GM12878 (cell line): Measurements from ENCODE around the gene QSOX2. TPM values are rescaled to one million over a fixed set of nuclear protein-coding genes. Genes with fewer than 3 reads are reported as not detected.

Experiments used
- ATAC-seq: fragments of 200-7000 bp; cut with Tn5 transposase; 3 replicates; pipeline ENCODE4 v1.9.1; 2020; ENCODE audit warnings: mild to moderate bottlenecking, moderate library complexity
- BruUV-seq: library from RNA; stranded (reverse); fragments of 400-500 nt; replicated peaks from 2 replicates; lab custom pipeline; 2021; lab: Mats Ljungman, UMichigan
- CTCF ChIA-PET: fragments of 300-600 bp; sonication (Branson Sonifier 250); formaldehyde crosslinking; extraction: SDS; loops from one replicate; lab custom pipeline; 2021; ENCODE audit warnings: inconsistent platforms; lab: Yijun Ruan, JAX
- POLR2A ChIA-PET: fragments of 350-600 bp; formaldehyde crosslinking; extraction: SDS; loops from one replicate; lab custom pipeline; 2021; ENCODE audit warnings: inconsistent platforms; lab: Charles Lee
- RAD21 ChIA-PET: fragments of 300-600 bp; sonication (Branson Sonifier 250); formaldehyde crosslinking; loops from one replicate; lab custom pipeline; 2023; ENCODE audit warnings: antibody characterized with exemption; ENCODE audit not compliant: unreplicated experiment; lab: Charles Lee
- SMC1A ChIA-PET: fragments of 300-600 bp; sonication (Branson Sonifier 250); formaldehyde crosslinking; loops from one replicate; lab custom pipeline; 2023; ENCODE audit not compliant: unreplicated experiment, uncharacterized antibody; lab: Charles Lee
- DNase-seq: peaks from one replicate; pipeline ENCODE4 v3.0.0-alpha.2; 2011; ENCODE audit warnings: low read depth, low spot score
- FAIRE-seq: peaks from 3 replicates; lab custom pipeline; 2011; peaks lifted over from hg19 to GRCh38; lab: Jason Lieb, UNC
- H2AFZ ChIP-seq: 2 replicates; pipeline ENCODE4 v1.6.0; 2011; ENCODE audit warnings: low read depth, low read length, control low read depth; ENCODE audit not compliant: control insufficient read depth
- H3K27ac ChIP-seq: 2 replicates; pipeline ENCODE4 v1.5.1; 2011; ENCODE audit warnings: control low read depth; ENCODE audit not compliant: control insufficient read depth, insufficient read depth
- H3K27me3 ChIP-seq, 2 experiments: replicated peaks in 1 of 2; 2 replicates each; pipeline versions ENCODE4 v1.6.0 to v1.6.1; 2011; ENCODE audit warnings: low read length in 1 of 2; ENCODE audit not compliant: control insufficient read depth in 2 of 2, insufficient read depth in 2 of 2
- H3K36me3 ChIP-seq, 2 experiments: 2 replicates each; pipeline ENCODE4 v1.5.1; 2011; ENCODE audit warnings: low read length in 1 of 2; ENCODE audit not compliant: control insufficient read depth in 2 of 2, insufficient read depth in 2 of 2
- H3K4me1 ChIP-seq: 2 replicates; pipeline ENCODE4 v1.6.1; 2011; ENCODE audit warnings: mild to moderate bottlenecking, low read length, moderate library complexity, mixed read lengths; ENCODE audit not compliant: control insufficient read depth, insufficient read depth
- H3K4me2 ChIP-seq: 2 replicates; pipeline ENCODE4 v1.6.0; 2011; ENCODE audit warnings: control low read depth; ENCODE audit not compliant: control insufficient read depth, insufficient read depth
- H3K4me3 ChIP-seq: fragments of 200-600 bp; sonication (generic); 2 replicates; pipeline ENCODE4 v1.5.1; 2016
- H3K79me2 ChIP-seq: 2 replicates; pipeline ENCODE4 v1.6.0; 2011; ENCODE audit warnings: low read length; ENCODE audit not compliant: control insufficient read depth, insufficient read depth
- H3K9ac ChIP-seq: 2 replicates; pipeline ENCODE4 v1.8.0; 2011; ENCODE audit warnings: low read length, control low read depth, mixed read lengths; ENCODE audit not compliant: control insufficient read depth, insufficient read depth
- H3K9me3 ChIP-seq: replicated peaks from 3 replicates; pipeline ENCODE4 v1.5.1; 2011; ENCODE audit warnings: mild to moderate bottlenecking, low read length; ENCODE audit not compliant: control insufficient read depth, insufficient read depth
- H4K20me1 ChIP-seq: 2 replicates; pipeline ENCODE4 v1.6.0; 2011; ENCODE audit not compliant: control insufficient read depth, insufficient read depth
- CHD1 ChIP-seq: IDR thresholded peaks from 2 replicates; pipeline ENCODE4 v1.6.1; 2012; ENCODE audit warnings: low read depth, low read length, improper control_type of control experiment
- CREM ChIP-seq: IDR thresholded peaks from 2 replicates; pipeline ENCODE4 v1.6.1; 2014; ENCODE audit warnings: antibody characterized with exemption, low read depth
- ESRRA ChIP-seq: IDR thresholded peaks from 2 replicates; pipeline ENCODE4 v1.6.1; 2012; ENCODE audit warnings: mild to moderate bottlenecking, low read length, improper control_type of control experiment
- FOXK2 ChIP-seq: fragments of 450-650 bp; IDR thresholded peaks from 2 replicates; pipeline ENCODE4 v1.6.1; 2017; ENCODE audit warnings: mild to moderate bottlenecking, moderate library complexity
- NR2F1 ChIP-seq: fragments of 450-650 bp; conservative IDR thresholded peaks from 2 replicates; pipeline ENCODE4 v1.6.1; 2017; ENCODE audit warnings: mild to moderate bottlenecking
- NRF1 ChIP-seq: conservative IDR thresholded peaks from 2 replicates; pipeline ENCODE4 v1.6.1; 2011; ENCODE audit warnings: mild to moderate bottlenecking, low read depth, low read length, improper control_type of control experiment
- SMC3 ChIP-seq: IDR thresholded peaks from 2 replicates; pipeline ENCODE4 v1.6.1; 2011; ENCODE audit warnings: low read length, improper control_type of control experiment, borderline replicate concordance
- SPI1 ChIP-seq: IDR thresholded peaks from 2 replicates; pipeline ENCODE4 v1.6.1; 2011; ENCODE audit warnings: low read depth, mild to moderate bottlenecking, low read length, moderate library complexity, borderline replicate concordance; ENCODE audit not compliant: insufficient read depth
- SUPT20H ChIP-seq: IDR thresholded peaks from 2 replicates; pipeline ENCODE4 v1.6.1; 2011; ENCODE audit warnings: low read depth, mild to moderate bottlenecking, low read length, moderate library complexity, borderline replicate concordance; ENCODE audit not compliant: control insufficient read depth
- WGBS: methylation state at CpG from one replicate; pipeline ENCODE4 v1.1.6; 2016; ENCODE audit warnings: low lambda C conversion rate; ENCODE audit not compliant: insufficient replicate concordance, insufficient coverage; ENCODE audit errors: missing lambda C conversion rate; 5-methylcytosine and 5-hydroxymethylcytosine counted together
- in situ Hi-C: fragments of 300-500 bp; cut with MboI; formaldehyde crosslinking; loops from 9 replicates; pipeline ENCODE4 v1.14.3; 2018; ENCODE audit warnings: mixed read lengths
- intact Hi-C: fragments of 100-400 bp; cut with micrococcal nuclease; formaldehyde crosslinking; loops from one replicate; pipeline ENCODE4 v1.14.2; 2022; ENCODE audit not compliant: unreplicated experiment
- polyA plus RNA-seq, 11 experiments: library from polyadenylated mRNA; depleted of rRNA in 4 of 11; unstranded in 6 of 11; stranded (reverse) in 5 of 11; fragments of >200 nt; fragmentation: Nextera tagmentation in 4 of 11; fragmentation: Illumina TruSeq in 1 of 11; extraction: Ambion mirVana in 4 of 11; extraction: Trizol in 1 of 11; gene quantifications; 1 replicate in 1 of 11; 2 replicates in 10 of 11; pipeline versions ENCODE4 v1.2.1 to v1.2.3, GENCODE V29; 2011 to 2016; ENCODE audit warnings: inconsistent platforms in 2 of 11, missing spikeins in 2 of 11, low read depth in 1 of 11
- total RNA-seq, 4 experiments: library from RNA; depleted of rRNA in 3 of 4; stranded (reverse); fragments of >200 nt in 3 of 4; fragmentation: Illumina TruSeq in 1 of 4; extraction: Trizol in 1 of 4; gene quantifications; 2 replicates each; pipeline versions ENCODE4 v1.2.1 to v1.2.3, GENCODE V29; 2013 to 2021
- TF ChIP-seq, protein P1 (sequence below): IDR thresholded peaks from 2 replicates; pipeline ENCODE4 v1.6.1; 2011; ENCODE audit warnings: borderline replicate concordance, low read depth, mild to moderate bottlenecking, moderate library complexity, low read length; ENCODE audit not compliant: insufficient read depth, poor library complexity, severe bottlenecking

QSOX2 gene
- total and polyA plus RNA-seq, 10 of the 15 experiments (the other 5 are each of a cell fraction or from before 2014, with no cell fraction given) = 0.34 to 16.1 (median 8.2) TPM

DNA sequence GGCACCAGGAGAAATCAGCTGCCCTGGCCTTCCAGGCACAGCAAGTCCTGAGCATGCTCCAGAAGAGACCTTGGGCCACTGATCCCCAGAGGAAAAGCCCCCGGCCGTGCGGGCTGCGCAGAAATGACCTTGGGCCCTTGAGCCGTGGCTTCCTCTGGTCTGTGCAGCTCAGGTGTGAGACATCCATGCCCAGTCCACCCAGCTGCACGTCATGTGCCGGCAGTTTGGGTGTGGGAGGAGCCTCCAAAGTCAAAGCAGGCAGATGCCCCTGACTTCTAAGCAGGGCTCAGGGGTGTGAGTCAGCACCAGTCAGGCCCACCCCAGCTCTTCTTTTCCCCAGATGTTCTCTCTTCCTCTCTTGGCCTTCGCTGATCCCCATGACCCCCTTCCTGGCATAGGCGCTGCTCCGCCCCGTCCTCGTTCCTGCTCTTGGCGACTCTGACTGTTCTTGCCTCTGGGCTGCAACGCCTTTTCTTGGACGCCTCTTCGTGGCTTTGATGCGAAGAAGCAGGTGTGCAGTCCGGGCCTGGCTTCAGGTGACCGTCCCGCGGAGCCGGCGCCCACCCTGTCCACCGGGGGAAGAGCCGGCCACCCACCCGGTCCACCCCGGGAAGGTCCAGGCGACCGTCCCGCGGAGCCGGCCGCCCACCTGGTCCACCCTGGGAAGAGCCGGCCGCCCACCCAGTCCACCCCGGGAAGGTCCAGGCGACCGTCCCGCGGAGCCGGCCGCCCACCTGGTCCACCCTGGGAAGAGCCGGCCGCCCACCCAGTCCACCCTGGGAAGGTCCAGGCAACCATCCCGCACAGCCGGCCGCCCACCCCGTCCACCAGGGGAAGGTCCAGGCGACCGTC lies 5.9 kb upstream of the QSOX2 start:
- H2AFZ ChIP-seq = no peak overlapping the region
- WGBS = 65% methylated on average over 33 of the region's 50 CpGs
- ChIA-PET SMC1A (no interaction called here), POLR2A (no interaction called here)
- no peaks in the 10 kb centered on the region for H4K20me1 ChIP-seq
- FAIRE-seq (no peak), ATAC-seq (no peak), DNase-seq (no peak)
- no peaks in the 10 kb centered on the region for H3K79me2 ChIP-seq
- H3K4me1 ChIP-seq = no peaks in the 10 kb centered on the region
- no peaks in the 10 kb centered on the region for H3K36me3 ChIP-seq
- no peak overlapping the region for H3K4me3 ChIP-seq
- no peak for TF ChIP-seq NR2F1
- TF ChIP-seq FOXK2 = no peak
- no peak for TF ChIP-seq SPI1
- no peak for TF ChIP-seq SMC3
- no peak for TF ChIP-seq CHD1
- TF ChIP-seq ESRRA = no peak
- no peak for TF ChIP-seq CREM
- TF ChIP-seq, protein P1, sequence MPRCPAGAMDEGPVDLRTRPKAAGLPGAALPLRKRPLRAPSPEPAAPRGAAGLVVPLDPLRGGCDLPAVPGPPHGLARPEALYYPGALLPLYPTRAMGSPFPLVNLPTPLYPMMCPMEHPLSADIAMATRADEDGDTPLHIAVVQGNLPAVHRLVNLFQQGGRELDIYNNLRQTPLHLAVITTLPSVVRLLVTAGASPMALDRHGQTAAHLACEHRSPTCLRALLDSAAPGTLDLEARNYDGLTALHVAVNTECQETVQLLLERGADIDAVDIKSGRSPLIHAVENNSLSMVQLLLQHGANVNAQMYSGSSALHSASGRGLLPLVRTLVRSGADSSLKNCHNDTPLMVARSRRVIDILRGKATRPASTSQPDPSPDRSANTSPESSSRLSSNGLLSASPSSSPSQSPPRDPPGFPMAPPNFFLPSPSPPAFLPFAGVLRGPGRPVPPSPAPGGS = no peak
- no peak for TF ChIP-seq SUPT20H
- no peak for TF ChIP-seq NRF1
- TF ChIP-seq, all 136 proteins: peak for 0
- ChIA-PET CTCF (no interaction called here), RAD21 (no interaction called here)
- no TSS peak for BruUV-seq
- Histone ChIP-seq H3K9ac (no peak overlapping the region), H3K27me3 (peaks cover 0 to 1% of the 10 kb centered on the region in 2 experiments; a peak in 2 of 4 replicates), H3K4me2 (no peak overlapping the region), H3K9me3 (no peaks in the 10 kb centered on the region), H3K27ac (no peak overlapping the region)
- in situ Hi-C loops = no loop called here
- intact Hi-C loops = no loop called here
